Testis (tissue), 2 donors: ENCODE results near the gene LZTS2.

Experiments
- POLR2A ChIP-seq: fragments of 450-650 bp; IDR thresholded peaks from one replicate; pipeline ENCODE4 v1.6.1; 2017; ENCODE audit warnings: antibody characterized with exemption, mild to moderate bottlenecking, moderate library complexity
- TF ChIP-seq, protein P1 (sequence below), 3 experiments: fragments of 450-650 bp in 2 of 3; fragments of 200-600 bp in 1 of 3; sonication (generic) in 1 of 3; IDR thresholded peaks; one replicate each; pipeline ENCODE4 v1.5.1; 2016 to 2019; ENCODE audit warnings: antibody characterized with exemption in 3 of 3, mild to moderate bottlenecking in 2 of 3, moderate library complexity in 1 of 3

GRCh38 chr10:101043363-101043707, 43.7 kb downstream of the LZTS2 start:
- TF ChIP-seq, protein P1, sequence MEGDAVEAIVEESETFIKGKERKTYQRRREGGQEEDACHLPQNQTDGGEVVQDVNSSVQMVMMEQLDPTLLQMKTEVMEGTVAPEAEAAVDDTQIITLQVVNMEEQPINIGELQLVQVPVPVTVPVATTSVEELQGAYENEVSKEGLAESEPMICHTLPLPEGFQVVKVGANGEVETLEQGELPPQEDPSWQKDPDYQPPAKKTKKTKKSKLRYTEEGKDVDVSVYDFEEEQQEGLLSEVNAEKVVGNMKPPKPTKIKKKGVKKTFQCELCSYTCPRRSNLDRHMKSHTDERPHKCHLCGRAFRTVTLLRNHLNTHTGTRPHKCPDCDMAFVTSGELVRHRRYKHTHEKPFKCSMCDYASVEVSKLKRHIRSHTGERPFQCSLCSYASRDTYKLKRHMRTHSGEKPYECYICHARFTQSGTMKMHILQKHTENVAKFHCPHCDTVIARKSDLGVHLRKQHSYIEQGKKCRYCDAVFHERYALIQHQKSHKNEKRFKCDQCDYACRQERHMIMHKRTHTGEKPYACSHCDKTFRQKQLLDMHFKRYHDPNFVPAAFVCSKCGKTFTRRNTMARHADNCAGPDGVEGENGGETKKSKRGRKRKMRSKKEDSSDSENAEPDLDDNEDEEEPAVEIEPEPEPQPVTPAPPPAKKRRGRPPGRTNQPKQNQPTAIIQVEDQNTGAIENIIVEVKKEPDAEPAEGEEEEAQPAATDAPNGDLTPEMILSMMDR (IDR thresholded peaks at IDR 0.05), result no peak
- TF ChIP-seq POLR2A, result no peak
